Measurements from ENCODE around the gene TULP4.

- TF ChIP-seq CTCF (IDR thresholded peaks at IDR 0.05) (no peak), EP300 (IDR thresholded peaks at IDR 0.05) (no peak), POLR2A (IDR thresholded peaks at IDR 0.05) (no peak), POLR2AphosphoS5 (IDR thresholded peaks at IDR 0.05) (no peak)
Measured at GRCh38 chr6:158389193-158389919, 77.1 kb downstream of the TULP4 start.

All from upper lobe of left lung (tissue), 4 donors.